ENCODE measurements around the gene SKI. TPM values are rescaled to one million over a fixed set of nuclear protein-coding genes. Genes with fewer than 3 reads are reported as not detected.

Gene SKI
- total and polyA plus RNA-seq, 10 of the 15 experiments (the other 5 are each of a cell fraction or from before 2014, with no cell fraction given): 0.03 to 14.9 (median 0.96) TPM

GRCh38 chr1:2195785-2196184 lies 32.3 kb upstream of the SKI start:
- H3K79me2 ChIP-seq (ENCODE audit: control insufficient read depth, insufficient read depth, low read length): peaks cover 1% of the 10 kb centered on the region
- no peak overlapping the region for H3K9ac ChIP-seq (ENCODE audit: control insufficient read depth, insufficient read depth, low read length)
- no peak overlapping the region for H3K4me2 ChIP-seq (ENCODE audit: control insufficient read depth, insufficient read depth)
- ChIA-PET POLR2A (interaction anchor here (0.9 to 1.8 kb wide), 2 partner anchors 8 to 196 kb away, joined by 4 to 9 read pairs; partner anchors contain the start of genes MORN1 and RER1), SMC1A (ENCODE audit: uncharacterized antibody, unreplicated experiment) (interaction anchor here (1.2 to 3.2 kb wide), 7 partner anchors 113 to 220 kb away, joined by 3 to 62 read pairs (median 5); partner anchors contain the start of genes MORN1 and RER1), RAD21 (ENCODE audit: unreplicated experiment) (interaction anchor here (0.7 to 2.3 kb wide), 12 partner anchors 26 to 220 kb away, joined by 3 to 78 read pairs (median 5); partner anchors contain the start of genes MORN1, PEX10 and RER1), CTCF (interaction anchor here (1.1 to 3.3 kb wide), 15 partner anchors 20 to 390 kb away, joined by 3 to 98 read pairs (median 6); partner anchors contain the start of genes MORN1, PEX10 and RER1)
- 47% methylated on average over 11 of the region's 11 CpGs for WGBS (ENCODE audit: insufficient coverage, insufficient replicate concordance, low lambda C conversion rate, missing lambda C conversion rate)
- no TSS peak for BruUV-seq (replicated peaks)
- FAIRE-seq: no peak
- no peak overlapping the region for H3K4me3 ChIP-seq
- DNase-seq (ENCODE audit: low read depth, low spot score): no peak
- no peaks in the 10 kb centered on the region; a peak in 1 of 4 replicates for H3K36me3 ChIP-seq (ENCODE audit: control insufficient read depth in 2 of 2, insufficient read depth in 2 of 2, low read length in 1 of 2)
- H3K4me1 ChIP-seq (ENCODE audit: control insufficient read depth, insufficient read depth, low read length): peaks cover 10% of the 10 kb centered on the region
- in situ Hi-C loops (cut with MboI) (loop anchor here (10.0 kb wide), 1 partner anchor 1229 kb away; no protein-coding TSS in a partner anchor), intact Hi-C loops (cut with micrococcal nuclease; ENCODE audit: unreplicated experiment) (loop anchor here (1.0 to 5.0 kb wide), 4 partner anchors 117 to 1227 kb away; no protein-coding TSS in a partner anchor)
- no peak for TF ChIP-seq CHD1 (IDR thresholded peaks at IDR 0.05; ENCODE audit: low read depth, low read length)
- TF ChIP-seq ZSCAN29 (IDR thresholded peaks at IDR 0.05): no peak
- no peak for TF ChIP-seq SMAD1 (IDR thresholded peaks at IDR 0.05; ENCODE audit: low read depth, partially characterized antibody)
- no peak for TF ChIP-seq FOS (IDR thresholded peaks at IDR 0.05; ENCODE audit: borderline replicate concordance, extremely low read depth, insufficient read length)
- TF ChIP-seq LARP7 (IDR thresholded peaks at IDR 0.05): no peak
- TF ChIP-seq IRF3 (IDR thresholded peaks at IDR 0.05): no peak
- TF ChIP-seq NBN (IDR thresholded peaks at IDR 0.05): no peak
- TF ChIP-seq MXI1 (IDR thresholded peaks at IDR 0.05; ENCODE audit: low read depth, low read length): no peak
- TF ChIP-seq NFYA (IDR thresholded peaks at IDR 0.05; ENCODE audit: borderline replicate concordance, low read depth, low read length): no peak
- no peak for TF ChIP-seq EZH2 (IDR thresholded peaks at IDR 0.05; ENCODE audit: borderline replicate concordance, control insufficient read depth, low read depth, low read length)
- TF ChIP-seq IKZF1 (conservative IDR thresholded peaks at IDR 0.05): no peak
- TF ChIP-seq ZNF622 (IDR thresholded peaks at IDR 0.05): no peak
- no peak for TF ChIP-seq PAX5 (IDR thresholded peaks at IDR 0.05; ENCODE audit: borderline replicate concordance, low read depth, low read length)
- TF ChIP-seq ZNF24 (IDR thresholded peaks at IDR 0.05): no peak
- TF ChIP-seq EP300 (IDR thresholded peaks at IDR 0.05; ENCODE audit: borderline replicate concordance in 1 of 2, control insufficient read depth in 1 of 2, low read depth in 2 of 2, low read length in 2 of 2): no peak
- no peak for TF ChIP-seq JUND (IDR thresholded peaks at IDR 0.05; ENCODE audit: low read depth, low read length)
- no peak for ATAC-seq
- no peaks in the 10 kb centered on the region for H3K27me3 ChIP-seq (replicated peaks in 1 of 2; ENCODE audit: control insufficient read depth in 2 of 2, insufficient read depth in 2 of 2, low read length in 1 of 2)
- H2AFZ ChIP-seq (ENCODE audit: control insufficient read depth, low read depth, low read length): no peak overlapping the region
- no peaks in the 10 kb centered on the region for H4K20me1 ChIP-seq (ENCODE audit: control insufficient read depth, insufficient read depth)
- no peak overlapping the region; the same call in 1 of the 2 replicates for H3K27ac ChIP-seq (ENCODE audit: control insufficient read depth, insufficient read depth)
- H3K9me3 ChIP-seq (replicated peaks; ENCODE audit: control insufficient read depth, insufficient read depth, low read length): no peaks in the 10 kb centered on the region
